Activated CD8-positive, alpha-beta T cell treated with anti-CD3 and anti-CD28 coated beads, Interleukin-2, amount 10 ng/mL, durations not matched to agents 7 days and 5 days (primary cell): ENCODE measurements around the gene CELF4. TPM values are rescaled to one million over a fixed set of nuclear protein-coding genes. Genes with fewer than 3 reads are reported as not detected.

Source experiments
- ATAC-seq: fragments of 150-1000 bp; cut with Tn5 transposase; one replicate; pipeline ENCODE4 v1.10.0; 2021; ENCODE audit warnings: moderate library complexity
- CTCF ChIA-PET: fragments of 350-600 bp; sonication (Branson Sonifier 250); formaldehyde crosslinking; loops from one replicate; lab custom pipeline; 2021; ENCODE audit warnings: antibody characterized with exemption; lab: Charles Lee
- POLR2A ChIA-PET: fragments of 350-600 bp; sonication (Branson Sonifier 250); formaldehyde crosslinking; loops from one replicate; lab custom pipeline; 2021; ENCODE audit warnings: antibody characterized with exemption; lab: Charles Lee
- DNase-seq: peaks from one replicate; pipeline ENCODE4 v3.0.0-alpha.2; 2020
- H3K27ac Mint-ChIP-seq: one replicate; pipeline ENCODE4 v1.8.0; 2021; ENCODE audit warnings: mild to moderate bottlenecking, mixed read lengths
- H3K27me3 Mint-ChIP-seq: one replicate; pipeline ENCODE4 v1.8.0; 2021; ENCODE audit warnings: low read depth, mixed read lengths
- H3K36me3 Mint-ChIP-seq: one replicate; pipeline ENCODE4 v1.8.0; 2021; ENCODE audit warnings: low read depth, mixed read lengths
- H3K4me1 Mint-ChIP-seq: one replicate; pipeline ENCODE4 v1.8.0; 2021; ENCODE audit warnings: low read depth, mixed read lengths
- H3K4me3 Mint-ChIP-seq: one replicate; pipeline ENCODE4 v1.8.0; 2021; ENCODE audit warnings: mild to moderate bottlenecking, mixed read lengths
- H3K9me3 Mint-ChIP-seq: one replicate; pipeline ENCODE4 v1.8.0; 2022; ENCODE audit warnings: mixed read lengths; ENCODE audit not compliant: insufficient read depth
- total RNA-seq, 2 experiments: library from RNA; stranded (reverse); gene quantifications; one replicate each; pipeline ENCODE4 v1.2.3, GENCODE V29; 2021

The CELF4 gene
- total RNA-seq, 2 experiments from 2014 or later: not detected

- Mint-ChIP-seq H3K4me3 (no peak overlapping the region), H3K36me3 (no peaks in the 10 kb centered on the region), H3K27me3 (no peaks in the 10 kb centered on the region), H3K9me3 (no peaks in the 10 kb centered on the region), H3K27ac (no peak overlapping the region), H3K4me1 (no peaks in the 10 kb centered on the region)
- POLR2A ChIA-PET: no interaction called here
- CTCF ChIA-PET: no interaction called here
- ATAC-seq: no peak
- DNase-seq: no peak
These were observed 115.0 kb downstream of the CELF4 start for GRCh38 chr18:37450434-37451132.

- H3K4me3 Mint-ChIP-seq: no peak overlapping the region
- DNase-seq (no peak), ATAC-seq (no peak)
- H3K9me3 Mint-ChIP-seq: no peaks in the 10 kb centered on the region
- ChIA-PET CTCF (no interaction called here), POLR2A (no interaction called here)
- no peak overlapping the region for H3K27ac Mint-ChIP-seq
- H3K27me3 Mint-ChIP-seq: no peaks in the 10 kb centered on the region
- H3K4me1 Mint-ChIP-seq: peaks cover 4% of the 10 kb centered on the region
- H3K36me3 Mint-ChIP-seq: no peaks in the 10 kb centered on the region
These were observed 116.0 kb downstream of the CELF4 start for GRCh38 chr18:37449618-37450017.

DNA sequence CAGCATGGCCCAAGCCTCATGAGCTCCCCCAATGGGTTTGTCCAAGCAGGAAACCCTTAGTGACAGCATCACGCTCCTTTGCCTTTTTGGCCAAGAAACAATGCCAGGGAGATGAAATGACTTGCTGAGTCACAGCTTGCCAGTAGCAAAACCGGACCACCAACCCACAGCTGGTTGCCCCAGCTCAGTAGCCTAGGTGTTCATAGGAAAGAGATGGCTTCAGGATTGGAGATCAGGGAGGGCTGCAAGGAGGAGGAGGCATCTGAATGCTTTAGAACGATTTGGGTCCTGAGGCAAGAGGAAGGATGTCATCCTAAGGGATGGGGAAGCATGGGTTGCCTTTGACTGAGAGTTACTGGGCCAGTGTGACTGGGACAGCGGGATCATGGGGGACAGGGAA lies 116.7 kb downstream of the CELF4 start:
- Mint-ChIP-seq H3K9me3 (no peaks in the 10 kb centered on the region), H3K4me3 (no peak overlapping the region), H3K36me3 (no peaks in the 10 kb centered on the region), H3K4me1 (peaks cover 5% of the 10 kb centered on the region), H3K27me3 (no peaks in the 10 kb centered on the region), H3K27ac (no peak overlapping the region)
- ATAC-seq (no peak), DNase-seq (no peak)
- POLR2A ChIA-PET: no interaction called here
- CTCF ChIA-PET: no interaction called here

GRCh38 chr18:37447962-37448888 lies 117.4 kb downstream of the CELF4 start:
- no peak overlapping the region for H3K4me3 Mint-ChIP-seq
- DNase-seq (no peak), ATAC-seq (no peak)
- H3K27ac Mint-ChIP-seq: no peak overlapping the region
- ChIA-PET POLR2A (no interaction called here), CTCF (no interaction called here)
- no peaks in the 10 kb centered on the region for H3K36me3 Mint-ChIP-seq
- no peaks in the 10 kb centered on the region for H3K27me3 Mint-ChIP-seq
- H3K9me3 Mint-ChIP-seq: no peaks in the 10 kb centered on the region
- H3K4me1 Mint-ChIP-seq: peaks cover 5% of the 10 kb centered on the region

DNA sequence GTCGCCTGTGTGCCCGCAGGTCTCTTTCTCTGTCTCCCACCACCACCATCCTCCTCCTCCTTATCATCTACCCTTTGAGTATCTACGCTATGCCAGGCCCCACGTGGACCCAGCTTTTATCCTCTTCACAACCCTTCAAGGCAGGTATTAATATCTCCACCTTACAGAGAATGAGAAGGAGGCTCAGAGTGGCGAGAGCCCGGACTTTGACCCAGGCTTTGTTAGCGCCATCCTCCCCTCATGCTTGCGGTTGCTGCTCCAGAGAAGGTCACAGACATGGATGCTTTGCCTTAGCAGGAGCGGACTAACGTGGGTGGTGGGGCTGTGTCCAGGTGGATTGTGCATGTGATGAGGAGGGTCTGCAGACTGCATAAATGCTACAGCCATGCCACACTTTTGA lies 119.8 kb downstream of the CELF4 start:
- DNase-seq (no peak), ATAC-seq (no peak)
- Mint-ChIP-seq H3K27ac (no peak overlapping the region), H3K4me1 (peaks cover 5% of the 10 kb centered on the region), H3K27me3 (no peaks in the 10 kb centered on the region), H3K36me3 (no peaks in the 10 kb centered on the region), H3K4me3 (no peak overlapping the region), H3K9me3 (no peaks in the 10 kb centered on the region)
- POLR2A ChIA-PET: no interaction called here
- CTCF ChIA-PET: no interaction called here

DNA sequence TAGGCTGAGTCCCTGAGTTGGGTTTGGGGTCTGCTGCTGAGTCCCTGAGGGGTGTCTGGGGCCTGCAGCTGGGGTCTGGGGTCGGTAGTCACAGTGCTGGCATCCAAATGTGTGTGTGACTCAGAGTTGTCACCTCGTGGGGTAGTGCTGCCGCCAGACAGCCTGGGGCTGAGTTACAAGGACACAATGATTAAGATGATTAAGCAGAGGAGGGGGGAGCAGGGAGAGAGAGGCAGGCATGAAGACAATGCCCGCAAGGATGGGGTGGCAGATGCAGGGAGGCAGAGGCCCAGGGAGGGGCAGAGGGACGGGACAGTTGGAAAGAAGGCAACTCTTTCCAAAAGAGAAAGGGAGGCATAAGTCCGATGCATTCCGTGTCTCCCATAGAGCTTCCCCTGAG lies 120.2 kb downstream of the CELF4 start:
- Mint-ChIP-seq H3K27me3 (no peaks in the 10 kb centered on the region), H3K4me3 (no peak overlapping the region), H3K36me3 (no peaks in the 10 kb centered on the region), H3K27ac (no peak overlapping the region), H3K9me3 (no peaks in the 10 kb centered on the region), H3K4me1 (peaks cover 5% of the 10 kb centered on the region)
- no peak for ATAC-seq
- ChIA-PET POLR2A (no interaction called here), CTCF (no interaction called here)
- no peak for DNase-seq

GRCh38 chr18:37443325-37444055 lies 122.1 kb downstream of the CELF4 start:
- Mint-ChIP-seq H3K27me3 (no peaks in the 10 kb centered on the region), H3K36me3 (no peaks in the 10 kb centered on the region), H3K9me3 (no peaks in the 10 kb centered on the region), H3K27ac (no peak overlapping the region), H3K4me3 (no peak overlapping the region), H3K4me1 (peaks cover 5% of the 10 kb centered on the region)
- CTCF ChIA-PET: no interaction called here
- POLR2A ChIA-PET: no interaction called here
- no peak for DNase-seq
- ATAC-seq: no peak

GRCh38 chr18:37442477-37442876 lies 123.1 kb downstream of the CELF4 start:
- no peak for DNase-seq
- H3K27ac Mint-ChIP-seq: no peak overlapping the region
- H3K36me3 Mint-ChIP-seq: no peaks in the 10 kb centered on the region
- POLR2A ChIA-PET: no interaction called here
- no peak for ATAC-seq
- peaks cover 5% of the 10 kb centered on the region for H3K4me1 Mint-ChIP-seq
- no peaks in the 10 kb centered on the region for H3K9me3 Mint-ChIP-seq
- H3K27me3 Mint-ChIP-seq: no peaks in the 10 kb centered on the region
- H3K4me3 Mint-ChIP-seq: no peak overlapping the region
- CTCF ChIA-PET: no interaction called here

- Mint-ChIP-seq H3K4me1 (peaks cover 5% of the 10 kb centered on the region), H3K27ac (no peak overlapping the region), H3K4me3 (no peak overlapping the region), H3K36me3 (no peaks in the 10 kb centered on the region), H3K27me3 (no peaks in the 10 kb centered on the region), H3K9me3 (no peaks in the 10 kb centered on the region)
- ATAC-seq (no peak), DNase-seq (no peak)
- POLR2A ChIA-PET: no interaction called here
- CTCF ChIA-PET: no interaction called here
These were observed 123.8 kb downstream of the CELF4 start for GRCh38 chr18:37441821-37442220.

DNA sequence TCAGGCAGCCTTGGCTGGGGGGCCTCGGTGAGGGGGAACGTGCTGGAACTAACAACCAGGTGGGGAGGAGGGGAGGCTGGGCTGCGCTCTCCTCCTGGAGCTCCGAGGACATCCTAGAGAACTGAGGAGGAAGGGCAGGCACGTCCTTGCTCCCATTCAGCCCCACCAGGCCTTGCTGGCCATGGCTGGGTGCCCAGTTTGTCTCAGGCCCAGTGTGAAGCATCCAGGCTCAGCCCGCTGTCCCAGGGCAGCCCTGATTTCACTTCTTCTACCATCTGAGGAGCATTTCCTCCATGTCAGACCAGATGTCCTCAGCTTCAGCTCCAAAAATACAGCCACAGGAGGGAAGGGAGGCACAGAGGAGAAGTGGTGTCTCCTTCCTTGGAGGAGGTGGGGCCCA lies 125.4 kb downstream of the CELF4 start:
- peaks cover 2% of the 10 kb centered on the region for H3K27me3 Mint-ChIP-seq
- POLR2A ChIA-PET: no interaction called here

DNA sequence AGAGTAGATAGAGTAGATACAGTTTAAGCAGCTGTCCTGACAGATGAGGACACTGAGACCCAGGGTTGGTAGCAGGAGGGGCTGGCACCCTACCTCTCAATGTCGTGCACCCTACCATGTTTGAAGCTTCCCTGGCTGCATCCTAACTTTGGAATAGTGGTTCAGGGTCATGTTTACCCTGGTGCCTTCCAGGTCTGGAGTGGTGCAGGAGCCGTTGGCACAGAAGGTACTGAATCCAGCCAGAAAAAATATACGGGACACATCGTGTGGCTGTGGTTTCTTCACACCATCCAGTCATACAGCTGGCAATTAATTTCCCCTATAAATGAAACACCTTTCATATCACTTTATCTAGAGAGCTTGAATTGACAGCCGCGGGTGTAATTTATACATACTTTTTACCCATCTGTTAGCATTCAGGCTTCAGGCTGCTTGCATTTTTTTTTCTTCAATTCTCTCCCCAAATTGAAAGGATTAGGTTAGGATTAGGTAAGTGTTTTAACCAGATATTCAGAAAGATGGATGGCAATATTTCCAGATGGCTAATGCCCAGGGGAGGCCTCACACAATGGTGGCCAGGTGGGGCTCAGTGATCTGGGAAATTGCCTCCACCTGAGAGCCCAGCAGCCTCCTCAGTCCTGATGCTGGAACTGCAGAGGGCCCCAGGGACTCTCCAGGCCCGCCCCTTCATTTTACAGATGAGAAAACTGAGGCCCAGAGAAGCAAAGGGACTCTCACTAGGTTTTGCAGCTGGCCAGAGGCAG lies 127.0 kb downstream of the CELF4 start:
- Mint-ChIP-seq H3K36me3 (no peaks in the 10 kb centered on the region), H3K4me3 (no peak overlapping the region), H3K9me3 (no peaks in the 10 kb centered on the region), H3K27ac (no peak overlapping the region), H3K27me3 (peaks cover 2% of the 10 kb centered on the region), H3K4me1 (no peaks in the 10 kb centered on the region)
- ATAC-seq (no peak), DNase-seq (no peak)
- ChIA-PET POLR2A (no interaction called here), CTCF (no interaction called here)

More for the DNA sequence above, 125.4 kb downstream of the CELF4 start:
- Mint-ChIP-seq H3K4me1 (peaks cover 5% of the 10 kb centered on the region), H3K9me3 (no peaks in the 10 kb centered on the region), H3K27ac (no peak overlapping the region), H3K36me3 (no peaks in the 10 kb centered on the region), H3K4me3 (no peak overlapping the region)
- DNase-seq (no peak), ATAC-seq (no peak)
- CTCF ChIA-PET: no interaction called here
